HG02571 (cell line): ENCODE measurements around the gene GNB4.

Experiments used
- ATAC-seq: cut with Tn5 transposase; IDR thresholded peaks from one replicate; pipeline ENCODE4 v1.9.1; 2021; ENCODE audit warnings: mild to moderate bottlenecking, moderate library complexity; ENCODE audit not compliant: unreplicated experiment

The GNB4 gene

GRCh38 chr3:179373938-179374337 lies 77.3 kb downstream of the GNB4 start:
- ATAC-seq = no peak

DNA sequence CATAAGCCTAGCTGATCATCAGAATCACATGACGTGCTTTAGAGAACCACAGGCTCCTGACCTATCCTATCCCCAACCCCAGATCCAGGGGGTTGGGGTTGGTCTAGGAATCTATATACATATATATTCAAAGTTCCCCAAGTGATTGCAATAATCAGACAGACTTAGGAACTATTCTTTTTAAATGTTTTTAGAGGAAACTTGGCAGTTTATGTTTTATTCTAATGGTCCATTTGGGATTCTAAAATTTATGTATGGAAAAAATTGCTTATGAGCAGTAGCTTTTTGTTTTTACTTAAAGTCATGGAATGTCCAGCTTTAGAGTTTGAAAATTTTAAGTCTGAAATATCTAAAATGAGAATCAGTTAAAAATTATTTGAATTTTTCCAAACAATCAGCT lies 81.6 kb downstream of the GNB4 start:
- ATAC-seq = no peak

GRCh38 chr3:179363332-179363731 lies 87.9 kb downstream of the GNB4 start:
- ATAC-seq = no peak

GRCh38 chr3:179355996-179356395 lies 95.3 kb downstream of the GNB4 start:
- ATAC-seq = no peak

DNA sequence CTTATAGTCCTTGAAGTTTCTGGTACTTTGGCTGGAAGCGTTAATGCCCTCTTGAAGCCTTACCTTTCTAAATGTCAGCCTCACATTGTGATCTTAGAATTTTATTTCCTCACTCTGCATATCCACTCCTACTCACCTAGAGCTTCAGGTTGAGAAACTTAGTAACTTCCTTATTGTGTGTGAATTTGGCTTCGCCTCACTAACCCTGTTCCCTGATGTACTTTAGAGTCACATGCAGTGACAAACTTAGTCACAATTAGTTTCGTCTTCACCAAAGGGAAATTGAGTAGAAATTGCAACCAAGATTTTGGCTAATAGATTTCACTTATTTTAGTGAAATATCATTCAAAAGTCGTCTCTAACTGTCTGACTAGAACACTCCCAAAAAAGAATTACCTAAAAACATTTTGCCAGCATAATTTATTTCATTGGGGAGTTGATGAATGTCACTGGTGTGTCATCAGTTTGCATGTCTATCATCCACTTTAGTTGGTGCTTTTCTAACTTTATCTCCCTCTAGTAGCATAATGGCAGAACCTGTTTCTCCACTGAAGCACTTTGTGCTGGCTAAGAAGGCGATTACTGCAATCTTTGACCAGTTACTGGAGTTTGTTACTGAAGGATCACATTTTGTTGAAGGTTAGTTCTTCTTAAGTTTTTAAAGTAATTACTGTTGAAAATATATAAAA lies 102.8 kb downstream of the GNB4 start:
- peak; percentile 35 for ATAC-seq

- peak; percentile 95 for ATAC-seq
These were observed 103.7 kb downstream of the GNB4 start, which contains the start of gene MFN1 for GRCh38 chr3:179347345-179348194. Gene MFN1, plus strand, starts transcription at chr3:179347709. Its CDS starts 1,143 bp downstream, at chr3:179348852.
